DOHH2 (cell line): ENCODE data around the gene C4orf36.

Source experiments
- H3F3A ChIP-seq: fragments of 200-600 bp; sonication (generic), shearing (Covaris generic); 2 replicates; pipeline ENCODE4 v1.6.0; 2016; ENCODE audit warnings: antibody characterized with exemption, mild to moderate bottlenecking; ENCODE audit not compliant: control insufficient read depth, insufficient read depth
- H3K27ac ChIP-seq: fragments of 200-600 bp; sonication (generic); 2 replicates; pipeline ENCODE4 v1.5.1; 2014; ENCODE audit warnings: low read depth, mild to moderate bottlenecking, low read length, moderate library complexity
- H3K27me3 ChIP-seq: fragments of 200-600 bp; sonication (generic); 2 replicates; pipeline ENCODE4 v1.6.1; 2014; ENCODE audit warnings: mild to moderate bottlenecking, low read length, mixed read lengths; ENCODE audit not compliant: control insufficient read depth
- H3K36me3 ChIP-seq: fragments of 200-600 bp; sonication (generic); 2 replicates; pipeline ENCODE4 v1.6.1; 2014; ENCODE audit warnings: mild to moderate bottlenecking, low read length, moderate library complexity, mixed read lengths; ENCODE audit not compliant: control insufficient read depth
- H3K4me1 ChIP-seq: fragments of 200-600 bp; sonication (generic); 2 replicates; pipeline ENCODE4 v1.6.1; 2014; ENCODE audit warnings: mild to moderate bottlenecking, low read length, mixed read lengths; ENCODE audit not compliant: control insufficient read depth
- H3K4me2 ChIP-seq: fragments of 200-600 bp; sonication (generic); 2 replicates; pipeline ENCODE4 v1.6.0; 2014; ENCODE audit warnings: mild to moderate bottlenecking, low read length, moderate library complexity
- H3K4me3 ChIP-seq: fragments of 200-600 bp; sonication (generic); 2 replicates; pipeline ENCODE4 v1.5.1; 2014; ENCODE audit warnings: mild to moderate bottlenecking, low read length, mixed read lengths
- H3K79me2 ChIP-seq: fragments of 200-600 bp; sonication (generic); 2 replicates; pipeline ENCODE4 v1.6.1; 2014; ENCODE audit warnings: mild to moderate bottlenecking, low read length, mixed read lengths; ENCODE audit not compliant: control insufficient read depth
- H3K9me2 ChIP-seq: fragments of 200-600 bp; sonication (generic); replicated peaks from 2 replicates; pipeline ENCODE4 v1.6.1; 2014; ENCODE audit warnings: mild to moderate bottlenecking, low read length, mixed read lengths; ENCODE audit not compliant: control insufficient read depth
- H3K9me3 ChIP-seq: fragments of 200-600 bp; sonication (generic); 2 replicates; pipeline ENCODE4 v1.6.1; 2014; ENCODE audit warnings: antibody characterized with exemption, low read length, mixed read lengths; ENCODE audit not compliant: control insufficient read depth, insufficient read depth
- H4K20me1 ChIP-seq: fragments of 200-600 bp; sonication (generic); 2 replicates; pipeline ENCODE4 v1.6.0; 2014; ENCODE audit warnings: low read depth, mild to moderate bottlenecking, antibody characterized with exemption, low read length, moderate library complexity; ENCODE audit not compliant: control insufficient read depth, insufficient read depth
- EZH2phosphoT487 ChIP-seq: fragments of 200-600 bp; sonication (generic); IDR thresholded peaks from 2 replicates; pipeline ENCODE4 v1.6.1; 2017; ENCODE audit warnings: borderline replicate concordance, mild to moderate bottlenecking, antibody characterized with exemption, low read length, moderate library complexity, mixed read lengths
- TF ChIP-seq, protein P1 (sequence below): fragments of 200-600 bp; sonication (generic); IDR thresholded peaks from one replicate; pipeline ENCODE4 v1.5.1; 2014; ENCODE audit warnings: antibody characterized with exemption, mild to moderate bottlenecking, low read depth, low read length; ENCODE audit not compliant: poor library complexity, severe bottlenecking

The C4orf36 gene

DNA sequence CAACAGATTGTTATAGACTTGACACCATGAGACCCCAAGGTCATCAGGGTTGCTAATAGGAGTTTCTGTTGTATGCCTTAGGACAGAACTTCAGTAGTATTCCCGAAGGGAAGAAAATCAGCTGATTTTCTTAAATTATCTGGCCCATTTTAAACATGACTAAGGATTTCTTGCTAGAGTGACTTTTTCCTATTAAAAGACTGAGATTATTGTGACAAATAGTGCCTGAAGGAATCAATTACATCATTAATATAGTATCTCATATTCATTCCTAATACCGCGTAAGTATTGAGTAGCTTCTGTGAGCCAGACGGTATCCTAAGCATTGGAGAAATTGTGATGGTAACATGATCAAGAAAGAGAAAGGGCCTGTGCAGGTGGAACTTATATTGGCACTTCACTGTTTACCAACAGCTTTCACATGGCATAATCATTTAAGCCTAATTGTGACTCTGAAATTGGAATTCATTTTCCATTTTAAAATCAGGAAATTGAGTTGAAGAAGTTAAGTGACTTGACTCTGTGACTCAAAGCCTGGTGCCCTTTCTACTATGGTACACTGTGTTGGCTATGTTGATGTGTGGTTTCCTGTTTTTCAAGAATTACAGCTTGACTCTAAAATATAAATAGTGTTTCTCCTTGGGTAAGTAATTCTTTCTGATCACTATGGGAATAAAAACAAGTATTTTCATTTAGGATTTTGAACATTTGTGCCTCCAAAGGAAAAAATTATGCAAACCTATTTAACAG is 46.7 kb upstream of the C4orf36 start:
- H3K79me2 ChIP-seq = peaks cover 47% of the 10 kb centered on the region
- peaks cover 39% of the 10 kb centered on the region for H3F3A ChIP-seq
- peak overlapping the region; percentile 67 for H3K4me3 ChIP-seq
- no peaks in the 10 kb centered on the region; the same call in 1 of the 2 replicates for H4K20me1 ChIP-seq
- H3K4me2 ChIP-seq = peak overlapping the region; percentile 81
- H3K9me3 ChIP-seq = no peaks in the 10 kb centered on the region
- peak overlapping the region; percentile 81 for H3K27ac ChIP-seq
- no peaks in the 10 kb centered on the region; the same call in 1 of the 2 replicates for H3K27me3 ChIP-seq
- no peaks in the 10 kb centered on the region for H3K9me2 ChIP-seq
- H3K36me3 ChIP-seq = no peaks in the 10 kb centered on the region
- peaks cover 87% of the 10 kb centered on the region for H3K4me1 ChIP-seq
- TF ChIP-seq, protein P1, sequence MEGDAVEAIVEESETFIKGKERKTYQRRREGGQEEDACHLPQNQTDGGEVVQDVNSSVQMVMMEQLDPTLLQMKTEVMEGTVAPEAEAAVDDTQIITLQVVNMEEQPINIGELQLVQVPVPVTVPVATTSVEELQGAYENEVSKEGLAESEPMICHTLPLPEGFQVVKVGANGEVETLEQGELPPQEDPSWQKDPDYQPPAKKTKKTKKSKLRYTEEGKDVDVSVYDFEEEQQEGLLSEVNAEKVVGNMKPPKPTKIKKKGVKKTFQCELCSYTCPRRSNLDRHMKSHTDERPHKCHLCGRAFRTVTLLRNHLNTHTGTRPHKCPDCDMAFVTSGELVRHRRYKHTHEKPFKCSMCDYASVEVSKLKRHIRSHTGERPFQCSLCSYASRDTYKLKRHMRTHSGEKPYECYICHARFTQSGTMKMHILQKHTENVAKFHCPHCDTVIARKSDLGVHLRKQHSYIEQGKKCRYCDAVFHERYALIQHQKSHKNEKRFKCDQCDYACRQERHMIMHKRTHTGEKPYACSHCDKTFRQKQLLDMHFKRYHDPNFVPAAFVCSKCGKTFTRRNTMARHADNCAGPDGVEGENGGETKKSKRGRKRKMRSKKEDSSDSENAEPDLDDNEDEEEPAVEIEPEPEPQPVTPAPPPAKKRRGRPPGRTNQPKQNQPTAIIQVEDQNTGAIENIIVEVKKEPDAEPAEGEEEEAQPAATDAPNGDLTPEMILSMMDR = no peak
- no peak for TF ChIP-seq EZH2phosphoT487

DNA sequence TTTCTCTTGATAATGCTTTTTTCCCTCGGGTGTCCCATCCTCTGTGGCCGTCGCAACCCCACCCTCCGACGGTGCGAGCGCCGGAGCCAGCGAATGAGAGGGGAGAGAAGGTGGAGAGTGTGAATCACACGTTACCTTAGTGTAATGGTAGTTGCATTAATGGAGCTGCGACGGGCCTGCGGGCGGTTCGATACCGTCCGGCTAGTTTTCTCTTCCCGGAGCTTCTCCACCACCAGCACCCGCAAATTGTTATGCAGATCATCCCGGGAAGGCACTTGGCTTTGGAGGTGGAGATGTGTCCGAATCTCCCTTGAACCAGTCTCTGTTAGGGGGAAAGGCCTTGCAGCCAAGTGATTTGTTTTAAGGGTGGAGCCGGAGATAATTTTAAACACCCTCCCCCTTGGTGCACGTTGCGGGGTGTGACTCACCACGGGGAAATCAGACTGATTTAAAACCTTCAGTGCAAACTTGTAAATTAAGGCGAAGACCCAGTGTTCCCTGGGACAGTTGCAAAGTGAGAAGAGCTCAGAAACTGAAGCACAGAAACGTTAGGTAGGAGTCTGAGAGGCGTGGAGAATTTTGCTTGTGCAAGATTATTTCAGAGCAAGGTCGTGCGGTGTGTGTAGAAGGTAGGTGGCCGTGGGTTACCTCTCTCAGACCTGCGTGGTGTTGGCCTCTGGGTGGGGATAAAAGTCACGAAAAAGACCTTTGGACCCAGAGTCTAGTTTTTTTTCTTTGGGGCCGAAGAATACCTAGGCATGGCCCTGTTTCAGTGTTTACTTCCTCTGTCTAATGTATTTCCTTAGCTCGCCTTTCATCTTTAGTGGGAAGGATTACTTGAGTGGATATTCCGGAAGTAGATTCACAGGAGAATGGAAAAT is 43.9 kb upstream of the C4orf36 start:
- Histone ChIP-seq H3K9me3 (no peaks in the 10 kb centered on the region), H4K20me1 (no peaks in the 10 kb centered on the region; the same call in 1 of the 2 replicates), H3K36me3 (no peaks in the 10 kb centered on the region), H3K4me3 (peak overlapping the region; percentile 91), H3K4me1 (peaks cover 84% of the 10 kb centered on the region), H3F3A (peaks cover 46% of the 10 kb centered on the region), H3K27ac (peak overlapping the region; percentile 45), H3K27me3 (no peaks in the 10 kb centered on the region; the same call in 1 of the 2 replicates), H3K9me2 (no peaks in the 10 kb centered on the region), H3K79me2 (peaks cover 34% of the 10 kb centered on the region), H3K4me2 (peak overlapping the region; percentile 98)
- TF ChIP-seq, protein P1 = no peak
- TF ChIP-seq EZH2phosphoT487 = no peak

DNA sequence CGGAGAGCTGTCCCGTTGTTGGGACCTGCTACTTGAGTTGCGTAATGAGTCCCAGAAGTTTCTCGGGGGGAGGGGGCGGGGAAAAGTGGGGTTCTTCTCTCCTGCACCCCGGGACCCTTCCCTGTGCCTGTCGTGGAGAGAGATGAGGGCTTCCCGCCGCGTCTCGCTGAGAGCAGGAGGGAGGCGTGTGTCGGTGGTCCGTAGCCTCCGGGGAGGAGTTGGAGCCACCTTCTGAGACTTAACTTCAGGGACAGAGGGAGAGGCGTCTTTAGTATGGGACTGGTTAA is 43.3 kb upstream of the C4orf36 start:
- H3K36me3 ChIP-seq = no peaks in the 10 kb centered on the region
- no peaks in the 10 kb centered on the region for H3K9me2 ChIP-seq
- H3K27me3 ChIP-seq = no peaks in the 10 kb centered on the region; the same call in 1 of the 2 replicates
- peak overlapping the region; percentile 91 for H3K4me3 ChIP-seq
- H3K4me2 ChIP-seq = peak overlapping the region; percentile 98
- H3K27ac ChIP-seq = peak overlapping the region; percentile 31; the same call in 1 of the 2 replicates
- TF ChIP-seq, protein P1 = no peak
- TF ChIP-seq EZH2phosphoT487 = no peak
- no peaks in the 10 kb centered on the region for H3K9me3 ChIP-seq
- H3F3A ChIP-seq = peaks cover 47% of the 10 kb centered on the region
- H4K20me1 ChIP-seq = no peaks in the 10 kb centered on the region; the same call in 1 of the 2 replicates
- H3K79me2 ChIP-seq = peaks cover 28% of the 10 kb centered on the region
- peaks cover 84% of the 10 kb centered on the region for H3K4me1 ChIP-seq
